DND-41 (cell line): Measurements from ENCODE around the gene ZNF442.
"Not testable (repeated sequence)": the region's sequence is repeated elsewhere in the genome, so short reads cannot be mapped to it uniquely, and the experiment has no call there.

ENCODE experiments used
- ATAC-seq: fragments of 200-7000 bp; cut with Tn5 transposase; 3 replicates; pipeline ENCODE4 v1.9.1; 2021; ENCODE audit warnings: low read depth; ENCODE audit not compliant: insufficient read depth
- DNase-seq: peaks from one replicate; pipeline ENCODE4 v3.0.0-alpha.2; 2020
- H2AFZ ChIP-seq: 2 replicates; pipeline ENCODE4 v1.6.0; 2012; ENCODE audit warnings: low read depth, low read length
- H3K27ac ChIP-seq: 2 replicates; pipeline ENCODE4 v1.5.1; 2012; ENCODE audit warnings: low read length, inconsistent platforms
- H3K27me3 ChIP-seq: fragments of 200-600 bp; sonication (generic); 2 replicates; pipeline ENCODE4 v1.6.0; 2012; ENCODE audit warnings: low read length, mild to moderate bottlenecking, inconsistent platforms; ENCODE audit not compliant: insufficient read depth, poor library complexity
- H3K36me3 ChIP-seq: 2 replicates; pipeline ENCODE4 v1.5.1; 2012; ENCODE audit warnings: low read length, inconsistent platforms; ENCODE audit not compliant: insufficient read depth
- H3K4me1 ChIP-seq: 2 replicates; pipeline ENCODE4 v1.5.1; 2012; ENCODE audit warnings: mild to moderate bottlenecking, low read length; ENCODE audit not compliant: insufficient read depth
- H3K4me2 ChIP-seq: 2 replicates; pipeline ENCODE4 v1.6.0; 2012; ENCODE audit warnings: mild to moderate bottlenecking, moderate library complexity, low read length, inconsistent platforms; ENCODE audit not compliant: insufficient read depth
- H3K4me3 ChIP-seq, 2 experiments: fragments of 200-600 bp in 1 of 2; shearing (Covaris generic) in 1 of 2; 2 replicates each; pipeline ENCODE4 v1.5.1; 2012 to 2016; ENCODE audit warnings: inconsistent platforms in 2 of 2, low read length in 2 of 2, mild to moderate bottlenecking in 2 of 2, low read depth in 1 of 2, moderate library complexity in 1 of 2
- H3K79me2 ChIP-seq: 2 replicates; pipeline ENCODE4 v1.6.0; 2012; ENCODE audit warnings: low read length, inconsistent platforms; ENCODE audit not compliant: insufficient read depth
- H3K9ac ChIP-seq: 2 replicates; pipeline ENCODE4 v1.6.0; 2012; ENCODE audit warnings: low read depth, mild to moderate bottlenecking, inconsistent platforms, low read length, moderate library complexity
- H3K9me3 ChIP-seq: 2 replicates; pipeline ENCODE4 v1.5.1; 2012; ENCODE audit warnings: low read length, moderate library complexity, mild to moderate bottlenecking, inconsistent platforms; ENCODE audit not compliant: insufficient read depth, severe bottlenecking
- H4K20me1 ChIP-seq: 2 replicates; pipeline ENCODE4 v1.6.0; 2012; ENCODE audit warnings: low read length; ENCODE audit not compliant: insufficient read depth
- EZH2 ChIP-seq: IDR thresholded peaks from 3 replicates; pipeline ENCODE4 v1.6.1; 2012; ENCODE audit warnings: borderline replicate concordance, low read depth, mild to moderate bottlenecking, moderate library complexity, low read length, inconsistent platforms; ENCODE audit not compliant: severe bottlenecking
- TF ChIP-seq, protein P1 (sequence below): IDR thresholded peaks from 2 replicates; pipeline ENCODE4 v1.5.1; 2012; ENCODE audit warnings: borderline replicate concordance, low read length, moderate library complexity, mild to moderate bottlenecking; ENCODE audit not compliant: poor library complexity, severe bottlenecking; ENCODE audit errors: extremely low read depth

Gene ZNF442

DNA sequence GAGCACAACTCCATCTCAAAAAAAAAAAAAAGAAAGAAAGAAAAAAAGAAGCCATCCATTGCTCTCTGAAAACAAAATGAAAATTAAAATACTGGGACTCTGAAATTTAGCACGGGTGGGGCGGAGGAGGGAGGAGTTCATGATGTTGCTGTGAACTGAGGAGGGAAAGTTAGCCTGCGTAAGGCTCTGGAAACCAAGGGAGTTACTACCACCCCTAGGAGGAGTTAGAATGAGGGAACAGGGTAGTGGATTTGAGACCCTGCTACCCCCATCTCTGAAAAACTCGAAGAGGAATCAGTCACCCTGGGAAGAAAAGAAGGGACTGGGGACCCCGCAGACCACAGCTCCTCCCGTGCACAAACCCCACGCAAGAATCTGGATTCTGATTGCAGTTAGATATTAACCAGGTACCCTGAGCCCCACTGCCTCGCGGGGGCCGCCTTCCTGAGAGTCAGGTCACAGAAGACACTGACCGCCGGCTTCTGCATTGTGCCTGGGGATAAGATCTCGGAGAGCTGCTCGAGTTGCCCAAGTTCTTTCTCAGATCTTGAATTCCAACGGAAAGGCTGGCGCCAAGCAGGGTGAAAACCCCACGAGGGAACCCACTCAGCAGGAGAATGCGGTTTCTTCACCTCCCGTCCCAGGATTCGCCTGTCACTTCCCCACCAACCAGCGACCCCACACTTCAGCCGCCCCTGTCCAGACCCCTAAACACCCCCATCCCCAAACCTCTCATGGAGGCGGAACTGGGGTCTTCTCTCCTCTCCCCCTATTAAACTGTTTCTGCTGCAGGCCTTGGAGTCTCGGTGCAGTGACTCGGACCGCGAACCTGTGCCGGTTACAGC lies 870 bp downstream of the ZNF442 start:
- Histone ChIP-seq H3K4me2 (peak overlapping the region; percentile 80), H2AFZ (peak overlapping the region; percentile 85), H3K27ac (peak overlapping the region; percentile 88)

DNA sequence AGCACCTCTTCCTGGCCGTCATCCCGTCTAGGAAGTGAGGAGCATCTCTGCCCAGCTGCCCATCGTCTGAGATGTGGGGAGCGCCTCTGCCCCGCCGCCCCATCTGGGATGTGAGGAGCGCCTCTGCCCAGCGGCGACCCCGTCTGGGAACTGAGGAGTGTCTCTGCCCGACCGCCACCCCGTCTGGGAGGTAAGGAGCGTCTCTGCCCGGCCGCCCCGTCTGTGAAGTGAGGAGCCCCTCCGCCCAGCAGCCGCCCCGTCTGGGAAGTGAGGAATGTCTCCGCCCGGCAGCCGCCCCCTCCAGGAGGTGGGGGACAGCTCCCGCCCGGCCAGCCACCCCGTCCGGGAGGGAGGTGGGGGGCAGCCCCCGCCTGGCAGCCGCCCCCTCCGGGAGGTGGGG lies 3.2 kb downstream of the ZNF442 start:
- H3K36me3 ChIP-seq = not testable (repeated sequence)

More for the DNA sequence above, 870 bp downstream of the ZNF442 start:
- no peaks in the 10 kb centered on the region for H3K36me3 ChIP-seq
- H4K20me1 ChIP-seq = no peaks in the 10 kb centered on the region
- peaks cover 2% of the 10 kb centered on the region for H3K79me2 ChIP-seq
- DNase-seq (no peak), ATAC-seq (no peak)
- TF ChIP-seq, protein P1, sequence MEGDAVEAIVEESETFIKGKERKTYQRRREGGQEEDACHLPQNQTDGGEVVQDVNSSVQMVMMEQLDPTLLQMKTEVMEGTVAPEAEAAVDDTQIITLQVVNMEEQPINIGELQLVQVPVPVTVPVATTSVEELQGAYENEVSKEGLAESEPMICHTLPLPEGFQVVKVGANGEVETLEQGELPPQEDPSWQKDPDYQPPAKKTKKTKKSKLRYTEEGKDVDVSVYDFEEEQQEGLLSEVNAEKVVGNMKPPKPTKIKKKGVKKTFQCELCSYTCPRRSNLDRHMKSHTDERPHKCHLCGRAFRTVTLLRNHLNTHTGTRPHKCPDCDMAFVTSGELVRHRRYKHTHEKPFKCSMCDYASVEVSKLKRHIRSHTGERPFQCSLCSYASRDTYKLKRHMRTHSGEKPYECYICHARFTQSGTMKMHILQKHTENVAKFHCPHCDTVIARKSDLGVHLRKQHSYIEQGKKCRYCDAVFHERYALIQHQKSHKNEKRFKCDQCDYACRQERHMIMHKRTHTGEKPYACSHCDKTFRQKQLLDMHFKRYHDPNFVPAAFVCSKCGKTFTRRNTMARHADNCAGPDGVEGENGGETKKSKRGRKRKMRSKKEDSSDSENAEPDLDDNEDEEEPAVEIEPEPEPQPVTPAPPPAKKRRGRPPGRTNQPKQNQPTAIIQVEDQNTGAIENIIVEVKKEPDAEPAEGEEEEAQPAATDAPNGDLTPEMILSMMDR = no peak
- TF ChIP-seq EZH2 = no peak
- H3K9ac ChIP-seq = peak overlapping the region; percentile 79
- peaks cover 19% of the 10 kb centered on the region for H3K4me1 ChIP-seq
- H3K4me3 ChIP-seq = peak overlapping the region; percentile 69 to 90
- no peaks in the 10 kb centered on the region for H3K27me3 ChIP-seq
- H3K9me3 ChIP-seq = no peaks in the 10 kb centered on the region

DNA sequence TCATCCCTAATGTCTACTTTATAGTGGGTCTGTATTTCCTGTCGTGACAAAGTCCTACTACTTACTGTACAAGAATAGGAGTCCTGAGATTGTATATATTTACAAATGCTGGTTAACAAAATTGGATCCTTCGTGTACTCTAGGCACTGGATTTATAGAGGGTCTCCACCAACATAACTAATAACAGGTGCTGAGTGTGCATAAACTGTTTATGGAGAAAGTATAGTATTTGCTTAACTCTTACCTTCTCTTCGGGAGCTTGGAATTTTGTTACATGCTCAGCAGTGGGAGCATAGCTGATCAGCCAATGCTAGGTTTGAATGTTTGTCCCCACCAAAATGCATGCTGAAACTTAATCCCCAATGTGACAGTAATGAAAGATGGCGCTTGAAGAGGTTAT lies 12.1 kb downstream of the ZNF442 start:
- peaks cover 20% of the 10 kb centered on the region for H3K36me3 ChIP-seq
- no peaks in the 10 kb centered on the region for H4K20me1 ChIP-seq
- no peak overlapping the region for H3K27ac ChIP-seq
- no peak overlapping the region for H3K9ac ChIP-seq
- H3K27me3 ChIP-seq = no peaks in the 10 kb centered on the region
- no peaks in the 10 kb centered on the region for H3K79me2 ChIP-seq
- no peak for ATAC-seq
- H3K4me2 ChIP-seq = no peak overlapping the region
- no peak overlapping the region for H2AFZ ChIP-seq
- peaks cover 23% of the 10 kb centered on the region for H3K9me3 ChIP-seq
- no peak for TF ChIP-seq EZH2
- TF ChIP-seq, protein P1 = no peak
- H3K4me3 ChIP-seq = no peak overlapping the region
- H3K4me1 ChIP-seq = no peaks in the 10 kb centered on the region
- DNase-seq = no peak

More for the DNA sequence above, 3.2 kb downstream of the ZNF442 start:
- not testable (repeated sequence) for H3K27ac ChIP-seq, H3K27me3 ChIP-seq, H3K9ac ChIP-seq, H3K4me2 ChIP-seq, H4K20me1 ChIP-seq, H3K4me3 ChIP-seq, H3K9me3 ChIP-seq, H3K79me2 ChIP-seq, DNase-seq, ATAC-seq, H2AFZ ChIP-seq
- peaks cover 19% of the 10 kb centered on the region for H3K4me1 ChIP-seq

DNA sequence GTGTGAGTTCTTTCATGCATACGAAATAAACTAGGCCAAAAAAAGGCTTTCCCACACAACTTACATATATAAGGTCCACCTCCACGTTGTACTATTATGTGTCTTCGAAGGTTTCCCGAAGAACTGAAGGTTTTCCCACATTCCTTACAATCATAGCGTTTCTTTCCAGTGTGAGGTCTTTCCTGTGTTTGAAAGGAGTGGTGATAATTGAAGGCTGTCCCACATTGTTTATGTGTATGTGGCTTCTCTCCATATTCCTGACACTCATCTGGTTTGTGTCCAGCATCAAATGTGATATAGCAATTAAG lies 14.6 kb downstream of the ZNF442 start:
- DNase-seq (no peak), ATAC-seq (no peak)
- H3K79me2 ChIP-seq = no peaks in the 10 kb centered on the region
- H3K36me3 ChIP-seq = peaks cover 20% of the 10 kb centered on the region
- no peaks in the 10 kb centered on the region for H3K27me3 ChIP-seq
- no peak overlapping the region for H3K4me2 ChIP-seq
- no peak overlapping the region for H2AFZ ChIP-seq
- H3K4me3 ChIP-seq = no peak overlapping the region
- no peaks in the 10 kb centered on the region for H4K20me1 ChIP-seq
- no peak overlapping the region for H3K27ac ChIP-seq
- H3K9me3 ChIP-seq = peaks cover 23% of the 10 kb centered on the region
- TF ChIP-seq, protein P1 = no peak
- TF ChIP-seq EZH2 = no peak
- H3K9ac ChIP-seq = no peak overlapping the region
- no peaks in the 10 kb centered on the region for H3K4me1 ChIP-seq
